ENCODE data around the gene DOCK4.

DOCK4 gene

DNA sequence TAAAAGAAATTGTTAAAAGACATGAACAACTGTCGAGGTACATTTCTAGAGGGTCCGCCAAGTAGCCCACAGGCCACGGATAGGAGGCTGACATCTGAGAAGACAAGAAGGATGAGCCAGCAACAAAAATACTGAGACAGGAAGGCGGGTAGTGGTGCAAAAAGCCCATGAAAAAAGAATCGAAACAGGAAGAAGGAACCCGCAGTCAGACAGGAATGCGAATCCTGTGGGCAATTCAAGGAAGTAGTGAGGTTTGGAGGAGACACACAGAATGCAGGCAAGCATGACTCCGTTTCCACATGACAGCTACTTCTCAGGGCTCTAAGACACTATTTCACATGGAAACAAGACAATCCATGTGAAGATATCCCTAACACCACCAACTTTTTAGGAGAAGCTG is 125.2 kb downstream of the DOCK4 start:
- no peak for DNase-seq (ENCODE audit: low read depth)

- no peak for DNase-seq (ENCODE audit: low read depth)
These were observed 125.8 kb downstream of the DOCK4 start for GRCh38 chr7:112080441-112080840.

DNA sequence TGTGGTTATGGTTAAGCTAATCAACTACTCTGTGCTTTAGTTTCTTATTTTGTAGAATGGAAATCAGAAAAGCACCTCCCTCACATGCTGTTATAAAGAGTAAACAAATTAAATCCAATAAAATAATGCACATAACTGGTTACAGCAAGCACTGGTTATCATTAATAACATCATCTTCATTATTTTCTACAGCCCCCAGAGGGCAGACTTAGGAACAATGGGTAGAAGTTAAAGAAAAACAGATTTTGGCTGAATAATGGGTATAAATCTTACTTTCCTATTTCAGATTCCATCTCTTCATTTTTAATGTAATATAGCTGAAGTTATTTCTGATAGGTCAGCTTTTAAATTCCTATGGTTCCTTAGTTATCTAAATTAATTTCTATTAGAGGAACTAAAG is 126.5 kb downstream of the DOCK4 start:
- no peak for DNase-seq (ENCODE audit: low read depth)

GRCh38 chr7:112079122-112079521 is 127.1 kb downstream of the DOCK4 start:
- DNase-seq (ENCODE audit: low read depth): no peak

- no peak for DNase-seq (ENCODE audit: low read depth)
These were observed 129.9 kb downstream of the DOCK4 start for GRCh38 chr7:112076324-112076723.

DNA sequence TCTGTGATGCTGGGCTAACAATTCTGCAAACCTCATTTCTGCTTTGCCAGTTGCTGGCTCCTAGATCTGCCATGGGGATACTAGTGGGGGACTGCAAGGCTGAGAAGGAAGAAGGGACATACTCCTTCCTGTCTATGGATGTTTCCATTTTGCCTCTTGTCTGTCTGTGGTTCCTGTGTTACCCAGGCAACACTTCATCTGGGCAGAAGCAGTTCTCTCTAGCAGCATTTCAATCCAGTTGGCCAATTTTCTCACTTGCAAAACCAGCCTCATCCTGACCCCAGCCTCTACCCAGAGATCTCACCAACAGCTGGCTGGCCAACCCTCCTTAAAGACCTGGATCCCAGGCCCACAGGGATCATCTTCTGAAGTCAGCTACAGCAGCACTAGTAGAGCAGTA is 131.7 kb downstream of the DOCK4 start:
- DNase-seq (ENCODE audit: low read depth): no peak

DNA sequence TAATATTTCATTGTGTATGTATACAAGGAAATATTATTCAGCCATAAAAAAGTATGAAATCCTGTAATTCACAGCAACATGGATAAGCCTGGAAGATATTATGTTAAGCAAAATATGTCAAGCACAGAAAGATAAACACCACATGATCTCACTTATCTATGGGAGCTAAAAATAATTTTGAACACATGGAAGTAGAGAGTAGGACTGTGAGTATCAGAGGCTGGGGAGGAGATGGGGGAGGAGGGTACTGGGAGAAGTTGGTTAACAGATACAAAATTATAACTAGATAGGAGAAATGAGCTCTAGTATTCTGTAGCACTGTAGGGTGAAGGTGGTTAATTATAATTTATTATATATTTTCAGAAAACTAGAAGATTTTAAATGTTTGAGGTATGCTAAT is 132.7 kb downstream of the DOCK4 start:
- DNase-seq (ENCODE audit: low read depth): no peak

DNA sequence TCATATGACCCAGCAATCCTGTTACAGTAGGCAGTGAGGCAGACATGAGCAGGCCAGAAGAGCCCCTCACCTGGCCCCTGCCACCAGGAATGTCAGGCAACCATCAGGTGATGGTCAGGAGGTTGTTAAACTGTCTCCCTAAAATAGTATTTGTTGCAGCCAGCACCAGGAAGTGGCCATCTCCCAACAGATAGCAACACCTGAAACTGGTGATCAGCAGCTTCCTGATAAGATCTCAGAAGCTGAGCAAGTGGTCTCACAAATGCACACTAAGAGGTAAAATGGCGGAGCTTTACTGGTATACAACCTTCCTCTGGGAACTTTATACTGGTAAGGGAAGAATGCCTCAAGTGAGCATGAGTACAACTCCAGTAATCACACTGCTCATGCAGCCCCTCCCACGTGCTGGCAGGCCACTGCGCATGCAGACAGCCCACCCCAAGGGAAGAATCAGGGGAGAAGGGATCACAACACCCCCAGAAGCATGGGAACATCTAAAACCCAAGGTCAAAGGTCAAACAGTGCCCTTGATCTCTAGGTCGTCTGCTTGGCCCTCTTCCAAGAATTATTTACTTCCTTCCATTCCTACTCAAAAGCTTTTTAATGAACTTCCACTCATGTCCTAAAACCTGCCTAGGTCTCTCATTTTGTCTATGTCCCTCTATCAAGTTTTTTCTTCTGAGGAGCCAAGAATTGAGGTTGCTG is 133.5 kb downstream of the DOCK4 start:
- DNase-seq (ENCODE audit: low read depth): no peak

DNA sequence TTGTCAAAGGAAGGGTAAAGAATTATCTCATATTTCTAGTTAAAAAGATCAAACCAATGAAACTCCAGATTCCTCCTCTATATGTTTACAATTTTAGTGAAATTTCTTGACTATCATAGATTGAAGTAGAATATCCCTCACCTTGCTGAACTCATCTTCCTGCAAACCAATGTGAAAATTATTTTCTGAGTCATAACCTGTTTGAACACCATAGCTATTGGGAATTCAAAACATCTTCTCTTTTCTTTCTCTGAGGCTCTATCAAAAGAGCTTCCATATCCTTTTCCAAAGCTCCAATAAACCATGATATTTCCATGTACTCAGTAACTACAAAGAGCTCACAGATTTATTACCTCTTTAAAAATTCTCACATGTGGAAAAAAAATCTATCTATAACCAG is 134.3 kb downstream of the DOCK4 start:
- DNase-seq (ENCODE audit: low read depth): no peak

DNA sequence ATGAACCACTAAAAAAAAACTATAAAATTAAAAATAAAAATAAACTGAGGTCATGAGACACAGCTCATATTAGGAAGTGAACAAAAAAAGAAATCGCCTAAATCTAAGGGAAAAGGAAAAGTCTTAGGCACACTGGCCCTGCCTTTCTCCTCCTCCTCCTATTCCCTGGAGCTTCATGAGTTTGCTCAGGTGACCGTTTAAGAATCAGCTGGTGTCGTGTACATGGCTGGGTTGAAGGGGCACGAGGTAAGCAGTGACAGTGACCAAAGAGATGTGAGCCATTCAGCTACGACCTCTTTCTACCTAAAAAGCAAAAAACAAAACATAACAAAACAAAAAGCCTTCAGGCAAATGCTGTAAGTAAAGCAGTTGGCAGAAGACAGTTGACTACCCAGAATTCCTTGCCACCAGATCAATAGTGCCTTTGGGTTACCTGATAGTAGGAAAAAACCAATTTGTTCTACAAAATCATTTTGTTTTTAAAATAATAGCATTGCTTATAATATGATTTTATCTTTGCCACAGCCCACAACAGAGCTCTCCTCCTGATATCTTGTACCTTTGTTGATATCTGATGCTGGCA is 135.4 kb downstream of the DOCK4 start:
- no peak for DNase-seq (ENCODE audit: low read depth)

DNA sequence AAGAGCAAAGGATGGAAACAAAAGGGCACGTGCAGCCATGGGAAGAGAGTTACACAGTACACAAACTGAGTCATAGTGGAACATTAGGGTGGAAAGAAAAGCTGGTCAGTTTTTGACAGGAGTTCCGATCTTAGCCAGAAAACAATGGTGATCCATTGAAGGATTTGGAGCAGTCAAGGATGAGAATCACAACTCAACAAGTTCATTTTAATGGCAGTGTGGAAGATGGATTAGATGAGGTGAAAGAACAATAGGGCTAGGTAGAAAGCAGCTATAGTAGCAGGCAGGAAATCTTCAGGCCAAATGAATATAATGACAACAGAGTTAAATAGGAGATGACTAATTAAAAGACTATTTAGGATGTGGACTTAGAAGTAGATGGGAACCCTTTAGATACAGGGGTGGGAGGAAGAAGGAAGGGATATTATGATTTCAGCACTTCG is 136.3 kb downstream of the DOCK4 start:
- no peak for DNase-seq (ENCODE audit: low read depth)

DNA sequence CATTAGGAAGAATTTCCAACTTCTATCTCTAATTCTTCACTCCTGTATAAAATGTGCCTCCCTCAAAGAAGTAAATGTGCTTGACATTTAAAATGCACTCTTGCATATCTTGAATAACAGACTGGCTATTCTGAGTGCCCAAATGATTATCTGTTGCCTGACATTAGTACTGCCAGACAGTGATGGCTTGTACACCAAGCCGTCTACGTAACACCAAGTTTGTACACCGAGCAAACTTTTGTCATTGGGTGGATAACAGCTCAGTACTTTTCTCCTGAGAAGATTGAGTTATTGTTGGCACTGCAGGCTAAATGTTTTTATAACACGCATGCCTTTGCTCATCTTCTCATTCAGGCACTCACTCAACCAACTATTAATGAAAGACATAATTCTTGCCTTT is 137.2 kb downstream of the DOCK4 start:
- no peak for DNase-seq (ENCODE audit: low read depth)

- DNase-seq (ENCODE audit: low read depth): no peak
These were observed 138.3 kb downstream of the DOCK4 start for GRCh38 chr7:112067632-112068540.

DNA sequence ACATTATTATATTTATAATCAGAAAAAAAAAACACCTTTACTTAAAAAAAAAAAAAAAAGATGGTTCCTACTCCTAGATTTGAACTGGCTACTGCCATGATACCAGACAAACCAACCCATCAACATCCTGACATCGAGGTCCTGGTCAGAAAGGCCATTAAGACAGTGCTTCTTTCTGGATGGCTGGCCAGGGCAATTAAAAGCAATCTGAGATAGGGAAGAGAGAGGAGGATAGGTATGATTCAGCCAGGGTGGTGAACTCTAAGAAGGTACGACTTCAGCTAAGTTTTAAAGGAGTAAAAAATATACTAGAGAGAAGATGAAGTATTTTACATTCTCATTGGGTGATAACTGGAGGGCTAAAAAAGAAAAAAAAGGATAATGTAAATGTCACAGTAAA is 139.0 kb downstream of the DOCK4 start:
- DNase-seq (ENCODE audit: low read depth): no peak

DNA sequence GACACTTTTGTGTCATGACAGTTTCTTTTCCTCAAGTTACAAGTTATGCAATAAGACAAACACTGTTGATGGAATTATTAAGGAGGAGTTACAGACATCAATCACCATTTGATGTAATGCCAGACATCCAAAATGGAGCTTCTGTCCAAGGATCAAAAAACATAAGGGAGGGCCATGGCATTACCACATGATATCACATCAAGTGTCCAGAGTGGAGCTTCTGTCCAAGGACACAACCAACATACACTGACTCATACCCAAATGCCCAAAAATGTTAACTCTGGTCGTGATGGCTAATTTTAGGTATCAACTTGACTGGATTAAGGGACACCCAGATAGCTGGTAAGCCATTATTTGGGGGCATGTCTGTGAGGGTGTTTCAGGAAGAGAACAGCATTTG is 140.4 kb downstream of the DOCK4 start:
- DNase-seq (ENCODE audit: low read depth): no peak

GRCh38 chr7:112064627-112065385 is 141.4 kb downstream of the DOCK4 start:
- DNase-seq (ENCODE audit: low read depth): no peak

DNA sequence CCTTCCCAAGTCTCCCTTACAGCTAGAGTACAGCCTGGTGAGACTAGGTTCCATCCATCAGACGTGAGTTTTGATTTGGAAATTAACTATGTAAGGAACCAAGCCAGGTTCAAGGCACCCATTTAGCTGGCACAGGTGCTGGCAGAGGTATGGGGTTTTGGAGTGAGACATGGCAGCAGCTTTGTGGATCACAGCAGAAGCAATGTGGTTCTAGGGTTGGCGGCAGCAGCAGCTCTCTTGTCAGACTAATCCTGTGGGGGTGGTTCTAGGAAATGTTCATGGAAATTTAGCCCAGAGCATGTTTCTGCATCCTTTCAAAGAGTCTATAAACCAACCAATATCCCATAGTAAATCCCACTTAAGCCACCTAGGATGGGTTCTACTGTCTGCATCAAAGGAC is 142.2 kb downstream of the DOCK4 start:
- no peak for DNase-seq (ENCODE audit: low read depth)

GRCh38 chr7:112061051-112061450 is 145.1 kb downstream of the DOCK4 start:
- DNase-seq (ENCODE audit: low read depth): no peak

GRCh38 chr7:112060625-112061024 is 145.6 kb downstream of the DOCK4 start:
- no peak for DNase-seq (ENCODE audit: low read depth)

DNA sequence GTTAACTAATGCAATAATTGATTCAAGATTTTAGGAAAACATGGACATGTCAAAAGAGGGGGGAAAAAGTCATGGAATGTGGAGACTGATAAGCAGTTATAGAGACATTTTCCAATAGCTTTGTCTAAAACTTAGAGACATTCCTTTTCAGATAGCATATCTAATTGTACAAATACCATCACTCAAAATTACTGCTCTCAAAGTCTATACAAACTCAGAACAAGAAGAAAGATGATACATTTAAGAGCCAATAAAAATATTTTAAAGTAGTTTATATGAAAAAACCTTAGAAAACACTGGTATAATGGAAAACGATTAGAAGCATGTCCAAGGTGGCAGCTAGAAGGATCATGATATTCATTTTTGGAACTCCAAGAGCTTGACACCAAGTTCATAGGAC is 146.5 kb downstream of the DOCK4 start:
- DNase-seq (ENCODE audit: low read depth): no peak

- no peak for DNase-seq (ENCODE audit: low read depth)
These were observed 147.5 kb downstream of the DOCK4 start for GRCh38 chr7:112058686-112059085.

DNA sequence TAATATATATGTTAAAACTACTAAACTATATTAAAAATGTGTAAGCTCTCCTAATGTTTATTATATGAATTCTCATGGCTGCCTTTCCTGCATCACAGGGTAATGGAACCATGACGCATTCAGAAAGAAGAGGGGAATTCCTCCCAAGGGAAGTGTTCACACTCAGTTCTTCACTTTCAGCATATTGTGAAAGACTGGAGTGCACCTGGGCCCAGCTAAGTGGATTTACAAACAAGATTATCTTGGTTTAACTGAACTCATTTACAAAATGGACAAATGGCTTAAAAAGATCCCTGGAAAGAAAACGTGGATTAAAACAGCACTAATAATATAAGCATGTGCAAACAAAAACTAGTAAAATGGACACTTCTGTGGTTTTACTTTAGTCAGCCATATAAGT is 149.8 kb downstream of the DOCK4 start:
- no peak for DNase-seq (ENCODE audit: low read depth)

DNA sequence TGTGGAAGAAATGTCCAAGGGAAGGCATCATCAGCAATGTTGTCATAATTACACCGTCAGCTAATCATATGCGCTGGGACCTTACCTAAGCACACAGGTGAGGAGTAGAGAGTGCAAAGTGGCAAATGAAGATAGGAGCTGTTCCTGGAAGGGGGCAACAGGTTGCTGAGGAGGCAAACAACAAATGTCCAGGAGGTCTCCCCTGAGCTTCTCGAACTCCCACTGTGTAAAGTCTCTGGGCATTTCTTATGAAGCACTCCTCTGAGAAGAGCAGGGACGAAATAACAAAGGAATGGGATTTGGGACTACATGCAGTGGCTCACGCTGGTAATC is 152.5 kb downstream of the DOCK4 start:
- no peak for DNase-seq (ENCODE audit: low read depth)
